Measurements from ENCODE around the gene HSD17B4. TPM values are rescaled to one million over a fixed set of nuclear protein-coding genes. Genes with fewer than 3 reads are reported as not detected.

Gene HSD17B4
- total RNA-seq (2022; extraction: Qiagen RNA extraction), result 49.7 to 73.3 TPM (median 58.8 TPM) in 5 replicates

DNA sequence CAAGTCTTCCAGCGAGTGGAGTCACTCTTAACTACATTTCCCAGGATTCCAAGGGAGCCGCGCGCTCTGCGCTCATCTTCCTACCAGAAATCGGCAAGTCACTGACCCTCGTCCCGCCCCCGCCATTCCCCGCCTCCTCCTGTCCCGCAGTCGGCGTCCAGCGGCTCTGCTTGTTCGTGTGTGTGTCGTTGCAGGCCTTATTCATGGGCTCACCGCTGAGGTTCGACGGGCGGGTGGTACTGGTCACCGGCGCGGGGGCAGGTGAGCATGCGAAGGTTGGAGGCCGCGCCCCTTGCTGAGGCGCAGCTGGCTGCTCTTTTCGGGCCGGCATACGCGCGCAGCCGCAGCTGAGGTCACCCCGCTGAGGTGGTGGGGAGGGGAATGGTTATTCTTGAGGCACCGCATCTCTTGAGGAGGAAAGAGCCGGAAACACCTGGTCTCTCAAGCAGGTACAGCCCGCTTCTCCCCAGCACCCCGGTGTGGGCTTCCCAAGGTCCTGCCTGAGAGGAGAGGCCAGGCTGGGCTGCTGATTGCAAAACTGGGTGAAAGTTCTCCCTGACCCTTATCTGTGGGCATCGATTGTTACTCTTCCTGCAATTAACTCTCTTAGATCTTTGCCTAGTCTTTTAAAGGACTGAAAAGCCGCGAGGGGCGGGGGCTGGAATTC lies at the start of gene HSD17B4:
TSS of gene HSD17B4 (plus strand) at position 125 of the 667 bp plus-strand sequence. CDS start at position 204, 79 bp downstream.

Other genes with a start within 250 kb of the HSD17B4 start
- gene TNFAIP8, start 96.5 kb upstream of the HSD17B4 start, total RNA-seq (2022; extraction: Qiagen RNA extraction), result 13.8 to 24.8 TPM (median 15.7 TPM) in 5 replicates
- gene FAM170A, start 177.1 kb downstream of the HSD17B4 start, total RNA-seq (2022; extraction: Qiagen RNA extraction), result not detected in 5 replicates